ENCODE data around the gene IL25.

Gene IL25

GRCh38 chr14:23358042-23358441 lies 14.6 kb upstream of the IL25 start:
- Histone ChIP-seq H3F3A (ENCODE audit: insufficient read depth) (no peaks in the 10 kb centered on the region), H3K27ac (ENCODE audit: low read depth, low read length) (no peak overlapping the region), H3K9me3 (ENCODE audit: insufficient read depth, low read length) (no peaks in the 10 kb centered on the region), H4K20me1 (ENCODE audit: low read depth, low read length) (no peaks in the 10 kb centered on the region), H3K9me2 (replicated peaks; ENCODE audit: insufficient read depth, low read length) (no peaks in the 10 kb centered on the region), H3K4me2 (ENCODE audit: low read depth, low read length, poor library complexity, severe bottlenecking) (no peak overlapping the region), H3K36me3 (ENCODE audit: low read length) (no peaks in the 10 kb centered on the region), H3K4me3 (ENCODE audit: insufficient read depth, low read length, poor library complexity, severe bottlenecking) (no peak overlapping the region), H3K79me2 (ENCODE audit: insufficient read depth, low read length) (no peaks in the 10 kb centered on the region), H2AFZ (ENCODE audit: low read depth, low read length, severe bottlenecking) (no peak overlapping the region), H3K27me3 (ENCODE audit: low read length) (no peaks in the 10 kb centered on the region), H3K9ac (ENCODE audit: low read length) (no peak overlapping the region)
- TF ChIP-seq CTCF (IDR thresholded peaks at IDR 0.05; ENCODE audit: insufficient read depth, low read length, poor library complexity, severe bottlenecking) (no peak), EZH2phosphoT487 (conservative IDR thresholded peaks at IDR 0.05; ENCODE audit: low read length) (no peak)

DNA sequence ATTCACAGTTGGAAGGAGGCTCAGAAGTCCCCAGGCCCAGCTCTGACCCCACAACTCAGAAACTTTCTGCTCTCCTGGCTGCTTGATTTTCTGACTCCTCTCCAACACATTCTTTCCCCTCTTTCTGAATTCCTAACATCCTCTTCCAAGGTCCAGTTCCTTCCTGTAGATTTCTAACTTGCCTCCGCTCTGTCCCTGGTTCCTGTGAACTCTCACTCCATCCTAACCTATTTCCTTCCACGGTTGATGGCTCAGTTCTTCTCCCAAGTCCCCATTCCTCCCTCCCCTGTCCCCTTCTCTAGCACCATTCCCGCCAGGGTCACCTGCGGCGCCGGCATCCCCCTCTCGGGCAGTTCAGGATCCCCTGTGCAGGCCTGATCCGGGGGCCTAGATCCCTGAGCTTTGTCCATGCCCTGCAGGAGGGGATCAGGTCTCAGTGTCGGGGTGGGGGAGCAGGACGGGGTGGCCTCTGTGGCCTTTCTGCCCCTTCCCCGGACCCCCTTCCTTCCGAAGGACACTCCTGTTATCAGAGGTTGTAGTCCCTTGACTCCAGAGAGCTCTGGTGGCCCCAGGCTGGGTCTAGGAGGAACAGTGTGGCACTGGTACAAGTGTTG lies 13.9 kb upstream of the IL25 start:
- no peaks in the 10 kb centered on the region for H3K79me2 ChIP-seq (ENCODE audit: insufficient read depth, low read length)
- no peaks in the 10 kb centered on the region for H3K9me3 ChIP-seq (ENCODE audit: insufficient read depth, low read length)
- no peak overlapping the region for H3K4me2 ChIP-seq (ENCODE audit: low read depth, low read length, poor library complexity, severe bottlenecking)
- no peaks in the 10 kb centered on the region for H3K36me3 ChIP-seq (ENCODE audit: low read length)
- no peaks in the 10 kb centered on the region for H3F3A ChIP-seq (ENCODE audit: insufficient read depth)
- no peaks in the 10 kb centered on the region for H3K9me2 ChIP-seq (replicated peaks; ENCODE audit: insufficient read depth, low read length)
- TF ChIP-seq EZH2phosphoT487 (conservative IDR thresholded peaks at IDR 0.05; ENCODE audit: low read length) (no peak), CTCF (IDR thresholded peaks at IDR 0.05; ENCODE audit: insufficient read depth, low read length, poor library complexity, severe bottlenecking) (no peak)
- no peak overlapping the region for H3K9ac ChIP-seq (ENCODE audit: low read length)
- no peaks in the 10 kb centered on the region for H4K20me1 ChIP-seq (ENCODE audit: low read depth, low read length)
- no peak overlapping the region for H3K27ac ChIP-seq (ENCODE audit: low read depth, low read length)
- H2AFZ ChIP-seq (ENCODE audit: low read depth, low read length, severe bottlenecking): no peak overlapping the region
- H3K27me3 ChIP-seq (ENCODE audit: low read length): no peaks in the 10 kb centered on the region
- no peak overlapping the region for H3K4me3 ChIP-seq (ENCODE audit: insufficient read depth, low read length, poor library complexity, severe bottlenecking)

DNA sequence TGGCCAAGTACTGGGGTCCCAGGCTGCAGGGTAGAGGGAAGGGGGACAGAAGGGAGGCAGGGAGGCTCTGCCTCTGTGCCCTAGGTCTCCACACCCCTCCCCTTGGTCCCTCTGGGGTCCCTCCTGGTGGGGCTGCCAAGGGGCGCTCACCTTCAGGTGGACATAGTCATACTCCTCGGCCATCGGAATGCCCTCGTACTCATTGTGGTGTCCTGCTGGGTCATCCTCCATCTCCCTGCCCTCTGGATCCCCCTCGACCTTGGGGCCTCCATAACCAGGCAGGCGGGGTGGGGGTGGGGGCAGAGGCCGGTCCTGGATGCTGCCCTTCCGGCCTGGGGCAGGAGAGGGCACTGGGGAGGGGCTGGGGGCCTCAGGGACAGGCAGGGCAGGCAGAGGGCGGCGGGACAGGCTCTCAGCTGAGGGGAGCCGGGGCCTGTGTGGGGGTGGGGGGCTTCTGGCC lies 13.4 kb upstream of the IL25 start:
- no peak overlapping the region for H3K4me3 ChIP-seq (ENCODE audit: insufficient read depth, low read length, poor library complexity, severe bottlenecking)
- TF ChIP-seq CTCF (IDR thresholded peaks at IDR 0.05; ENCODE audit: insufficient read depth, low read length, poor library complexity, severe bottlenecking) (no peak), EZH2phosphoT487 (conservative IDR thresholded peaks at IDR 0.05; ENCODE audit: low read length) (no peak)
- no peak overlapping the region for H3K27ac ChIP-seq (ENCODE audit: low read depth, low read length)
- no peak overlapping the region for H3K4me2 ChIP-seq (ENCODE audit: low read depth, low read length, poor library complexity, severe bottlenecking)
- H3K9ac ChIP-seq (ENCODE audit: low read length): no peak overlapping the region
- no peak overlapping the region for H2AFZ ChIP-seq (ENCODE audit: low read depth, low read length, severe bottlenecking)
- H4K20me1 ChIP-seq (ENCODE audit: low read depth, low read length): no peaks in the 10 kb centered on the region
- H3K36me3 ChIP-seq (ENCODE audit: low read length): no peaks in the 10 kb centered on the region
- no peaks in the 10 kb centered on the region for H3K9me2 ChIP-seq (replicated peaks; ENCODE audit: insufficient read depth, low read length)
- H3F3A ChIP-seq (ENCODE audit: insufficient read depth): no peaks in the 10 kb centered on the region
- no peaks in the 10 kb centered on the region for H3K27me3 ChIP-seq (ENCODE audit: low read length)
- no peaks in the 10 kb centered on the region for H3K9me3 ChIP-seq (ENCODE audit: insufficient read depth, low read length)
- no peaks in the 10 kb centered on the region for H3K79me2 ChIP-seq (ENCODE audit: insufficient read depth, low read length)
